HEK293 (cell line): ENCODE data around the gene PLXNA2.

Experiments used
- BCL11B ChIP-seq: fragments of 450-650 bp; formaldehyde crosslinking; IDR thresholded peaks from 2 replicates; pipeline ENCODE4 v1.5.1; 2016; ENCODE audit warnings: low read depth, missing biosample characterization, missing genetic modification characterization
- KLF9 ChIP-seq: fragments of 450-650 bp; formaldehyde crosslinking; IDR thresholded peaks from 2 replicates; pipeline ENCODE4 v1.5.1; 2016; ENCODE audit warnings: missing biosample characterization, missing genetic modification characterization, low read depth
- MEIS1 ChIP-seq: sonication (generic); formaldehyde crosslinking; IDR thresholded peaks from 2 replicates; pipeline ENCODE4 v1.8.1; 2022; ENCODE audit warnings: missing genetic modification reagents, mild to moderate bottlenecking, borderline replicate concordance
- ZNF133 ChIP-seq: fragments of 450-650 bp; formaldehyde crosslinking; IDR thresholded peaks from 2 replicates; pipeline ENCODE4 v1.5.1; 2016; ENCODE audit warnings: missing biosample characterization, missing genetic modification characterization
- ZNF184 ChIP-seq: fragments of 450-650 bp; IDR thresholded peaks from 2 replicates; pipeline ENCODE4 v1.5.1; 2018; ENCODE audit warnings: missing biosample characterization, mild to moderate bottlenecking, missing genetic modification characterization
- ZNF24 ChIP-seq: fragments of 450-650 bp; formaldehyde crosslinking; IDR thresholded peaks from 2 replicates; pipeline ENCODE4 v1.5.1; 2016; ENCODE audit warnings: missing biosample characterization, missing genetic modification characterization
- ZNF274 ChIP-seq, 2 experiments: fragments of 200-500 bp in 1 of 2; fragments of 450-650 bp in 1 of 2; sonication (Bioruptor generic) in 1 of 2; formaldehyde crosslinking in 1 of 2; IDR thresholded peaks; 2 replicates each; pipeline versions ENCODE4 v1.5.1 to v1.6.1; 2014 to 2016; ENCODE audit warnings: borderline replicate concordance in 1 of 2, inconsistent platforms in 1 of 2, low read length in 1 of 2, missing biosample characterization in 1 of 2, missing genetic modification characterization in 1 of 2
- ZNF366 ChIP-seq: fragments of 450-650 bp; formaldehyde crosslinking; conservative IDR thresholded peaks from 2 replicates; pipeline ENCODE4 v1.5.1; 2016; ENCODE audit warnings: missing biosample characterization, missing genetic modification characterization
- ZNF416 ChIP-seq: fragments of 450-650 bp; formaldehyde crosslinking; IDR thresholded peaks from 2 replicates; pipeline ENCODE4 v1.5.1; 2016; ENCODE audit warnings: missing biosample characterization, missing genetic modification characterization
- ZNF426 ChIP-seq: fragments of 450-650 bp; formaldehyde crosslinking; IDR thresholded peaks from 2 replicates; pipeline ENCODE4 v1.5.1; 2017; ENCODE audit warnings: missing biosample characterization, missing genetic modification characterization, mild to moderate bottlenecking, inconsistent platforms, moderate library complexity
- ZNF514 ChIP-seq: fragments of 450-650 bp; formaldehyde crosslinking; IDR thresholded peaks from 2 replicates; pipeline ENCODE4 v1.5.1; 2016; ENCODE audit warnings: missing biosample characterization, missing genetic modification characterization
- ZNF792 ChIP-seq: fragments of 450-650 bp; formaldehyde crosslinking; IDR thresholded peaks from 2 replicates; pipeline ENCODE4 v1.5.1; 2016; ENCODE audit warnings: missing biosample characterization, missing genetic modification characterization
- ZXDB ChIP-seq: fragments of 450-650 bp; formaldehyde crosslinking; IDR thresholded peaks from 2 replicates; pipeline ENCODE4 v1.5.1; 2016; ENCODE audit warnings: missing biosample characterization, missing genetic modification characterization
- TF ChIP-seq, protein P1 (sequence below): fragments of 450-650 bp; formaldehyde crosslinking; IDR thresholded peaks from 2 replicates; pipeline ENCODE4 v1.5.1; 2016; ENCODE audit warnings: missing biosample characterization, missing genetic modification characterization

DNA sequence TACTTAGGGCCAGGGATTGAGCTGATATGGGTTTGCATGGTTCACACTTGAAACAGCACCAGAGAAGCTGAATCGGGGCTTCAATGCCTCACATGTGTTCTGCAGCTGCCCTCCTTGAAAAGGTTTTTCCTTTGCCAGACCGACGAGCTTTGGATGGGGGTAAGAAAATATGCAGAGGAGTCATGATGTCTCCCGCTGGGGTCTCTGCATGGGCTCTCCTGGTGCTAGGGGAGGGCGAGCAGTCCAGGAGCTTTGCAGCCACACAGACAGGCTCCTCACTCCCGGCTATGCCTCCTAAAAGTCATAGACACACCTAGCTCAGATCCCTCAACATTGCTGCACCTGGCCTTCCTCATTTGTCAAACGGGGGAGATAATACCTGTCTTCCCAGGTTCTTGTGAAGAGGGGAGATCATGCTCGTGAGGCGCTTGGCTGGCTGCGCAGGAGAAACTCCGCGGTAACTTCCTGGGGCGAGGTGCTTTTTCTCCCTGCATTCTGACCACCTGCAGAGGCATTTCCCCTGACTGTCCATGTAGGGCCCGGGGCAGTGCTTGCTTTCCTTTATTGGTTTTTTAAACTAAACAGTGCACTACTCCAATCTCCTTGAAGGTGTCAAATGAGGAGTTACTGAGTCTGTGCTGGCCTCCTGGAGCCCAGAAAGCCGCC is 112.4 kb downstream of the PLXNA2 start:
- TF ChIP-seq, protein P1, sequence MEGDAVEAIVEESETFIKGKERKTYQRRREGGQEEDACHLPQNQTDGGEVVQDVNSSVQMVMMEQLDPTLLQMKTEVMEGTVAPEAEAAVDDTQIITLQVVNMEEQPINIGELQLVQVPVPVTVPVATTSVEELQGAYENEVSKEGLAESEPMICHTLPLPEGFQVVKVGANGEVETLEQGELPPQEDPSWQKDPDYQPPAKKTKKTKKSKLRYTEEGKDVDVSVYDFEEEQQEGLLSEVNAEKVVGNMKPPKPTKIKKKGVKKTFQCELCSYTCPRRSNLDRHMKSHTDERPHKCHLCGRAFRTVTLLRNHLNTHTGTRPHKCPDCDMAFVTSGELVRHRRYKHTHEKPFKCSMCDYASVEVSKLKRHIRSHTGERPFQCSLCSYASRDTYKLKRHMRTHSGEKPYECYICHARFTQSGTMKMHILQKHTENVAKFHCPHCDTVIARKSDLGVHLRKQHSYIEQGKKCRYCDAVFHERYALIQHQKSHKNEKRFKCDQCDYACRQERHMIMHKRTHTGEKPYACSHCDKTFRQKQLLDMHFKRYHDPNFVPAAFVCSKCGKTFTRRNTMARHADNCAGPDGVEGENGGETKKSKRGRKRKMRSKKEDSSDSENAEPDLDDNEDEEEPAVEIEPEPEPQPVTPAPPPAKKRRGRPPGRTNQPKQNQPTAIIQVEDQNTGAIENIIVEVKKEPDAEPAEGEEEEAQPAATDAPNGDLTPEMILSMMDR (tag by site-specific recombination) = no peak
- TF ChIP-seq ZNF24 (no peak), BCL11B (no peak), ZNF514 (no peak), ZNF366 (tag by site-specific recombination) (no peak), ZNF274 (IDR thresholded peaks at IDR 0.05; ENCODE audit: low read length) (no peak), ZNF274 (tag by site-specific recombination; IDR thresholded peaks at IDR 0.05; ENCODE audit: borderline replicate concordance) (no peak), ZNF792 (tag by site-specific recombination) (no peak), ZNF133 (no peak), ZXDB (tag by site-specific recombination) (no peak), KLF9 (tag by site-specific recombination) (no peak), ZNF416 (no peak), ZNF426 (tag by site-specific recombination) (no peak), ZNF184 (no peak), MEIS1 (CRISPR knock-in tag) (no peak)
